Measurements from ENCODE around the gene IPO13.

IPO13 gene

DNA sequence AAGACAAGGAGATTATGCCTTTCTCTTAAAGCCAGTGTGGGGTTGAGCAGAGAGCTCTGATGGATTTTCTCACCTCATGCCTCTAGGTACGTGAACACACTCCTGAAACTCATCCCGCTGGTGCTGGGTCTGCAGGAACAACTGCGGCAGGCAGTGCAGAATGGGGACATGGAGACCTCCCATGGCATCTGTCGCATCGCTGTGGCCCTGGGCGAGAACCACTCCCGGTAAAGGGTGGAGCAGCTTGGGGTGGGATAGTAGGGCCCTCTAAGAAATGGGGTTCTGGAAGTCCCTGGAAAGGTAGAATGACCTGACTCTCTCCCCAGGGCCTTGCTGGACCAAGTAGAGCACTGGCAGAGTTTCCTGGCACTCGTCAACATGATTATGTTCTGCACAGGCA is 9.5 kb downstream of the IPO13 start:
- H3K4me3 ChIP-seq (ENCODE audit: low read depth, low read length) = no peak overlapping the region
- no peak for DNase-seq (ENCODE audit: low read depth, low spot score)
- POLR2A ChIA-PET = interaction anchor here (1.5 kb wide), 1 partner anchor 9 kb away, joined by 4 read pairs; the partner anchor contains the start of gene IPO13
- CTCF ChIA-PET = interaction anchor here (0.6 to 2.9 kb wide), 3 partner anchors 9 to 22 kb away, joined by 3 to 18 read pairs (median 5); partner anchors contain the start of genes ARTN and IPO13
- TF ChIP-seq CTCF (IDR thresholded peaks at IDR 0.05; ENCODE audit: insufficient read depth, low read length, missing control alignments) = no peak

- H3K4me3 ChIP-seq (ENCODE audit: low read depth, low read length) = no peak overlapping the region
- POLR2A ChIA-PET = no interaction called here
- DNase-seq (ENCODE audit: low read depth, low spot score) = no peak
- TF ChIP-seq CTCF (IDR thresholded peaks at IDR 0.05; ENCODE audit: insufficient read depth, low read length, missing control alignments) = no peak
- CTCF ChIA-PET = interaction anchor here (2.2 kb wide), 1 partner anchor 194 kb away, joined by 9 read pairs; no protein-coding TSS in a partner anchor
Observed at GRCh38 chr1:43957407-43958040, 10.8 kb downstream of the IPO13 start.

DNA sequence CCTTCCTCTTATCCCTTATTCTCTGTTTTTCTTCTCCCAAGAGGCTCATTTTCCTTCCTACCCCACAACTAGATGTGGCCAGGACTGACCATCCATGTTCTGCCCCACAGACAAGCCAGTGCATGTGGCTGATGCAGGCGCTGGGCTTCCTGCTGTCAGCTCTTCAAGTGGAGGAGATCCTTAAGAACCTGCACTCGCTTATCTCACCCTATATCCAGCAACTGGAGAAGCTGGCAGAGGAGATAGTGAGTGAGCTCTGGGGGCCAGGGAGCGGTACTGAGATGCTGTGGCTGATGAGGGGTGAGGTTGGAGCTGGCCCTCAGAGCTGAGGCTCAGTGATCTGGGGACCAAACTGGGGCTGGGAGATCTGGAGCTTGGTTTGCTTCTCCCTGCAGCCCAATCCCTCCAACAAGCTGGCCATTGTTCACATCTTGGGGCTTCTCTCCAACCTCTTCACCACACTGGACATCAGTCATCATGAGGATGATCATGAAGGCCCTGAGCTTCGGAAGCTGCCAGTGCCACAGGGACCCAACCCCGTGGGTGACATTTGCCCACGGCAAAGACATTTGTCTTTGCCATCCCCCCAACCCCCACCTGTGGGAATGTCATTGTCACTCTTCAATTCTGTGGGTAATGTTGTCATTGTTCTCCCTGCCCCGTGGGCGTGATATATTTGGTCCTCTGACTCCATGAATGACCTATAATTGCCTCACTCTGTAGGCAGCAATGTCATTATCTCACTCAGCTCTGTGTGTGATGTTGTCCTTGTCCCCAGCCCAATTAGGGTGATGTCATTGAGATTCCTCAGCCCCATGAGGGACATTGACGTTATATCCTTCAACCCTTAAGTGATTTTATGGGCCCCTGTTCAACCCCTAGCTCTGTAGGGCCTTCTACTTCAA is 11.9 kb downstream of the IPO13 start:
- POLR2A ChIA-PET = no interaction called here
- no peak overlapping the region for H3K4me3 ChIP-seq (ENCODE audit: low read depth, low read length)
- DNase-seq (ENCODE audit: low read depth, low spot score) = no peak
- CTCF ChIA-PET = interaction anchor here (1.2 to 2.2 kb wide), 5 partner anchors 11 to 195 kb away, joined by 3 to 9 read pairs (median 4); partner anchors contain the start of genes ARTN, ATP6V0B, DPH2 and IPO13
- no peak for TF ChIP-seq CTCF (IDR thresholded peaks at IDR 0.05; ENCODE audit: insufficient read depth, low read length, missing control alignments)

GRCh38 chr1:43960798-43961197 is 14.0 kb downstream of the IPO13 start:
- H3K4me3 ChIP-seq (ENCODE audit: low read depth, low read length) = no peak overlapping the region
- POLR2A ChIA-PET = no interaction called here
- no peak for TF ChIP-seq CTCF (IDR thresholded peaks at IDR 0.05; ENCODE audit: insufficient read depth, low read length, missing control alignments)
- CTCF ChIA-PET = interaction anchor here (1.5 kb wide), 1 partner anchor 10 kb away, joined by 5 read pairs; no protein-coding TSS in a partner anchor
- DNase-seq (ENCODE audit: low read depth, low spot score) = no peak

- no peak for DNase-seq (ENCODE audit: low read depth, low spot score)
- ChIA-PET POLR2A (no interaction called here), CTCF (interaction anchor here (1.5 kb wide), 2 partner anchors 11 to 198 kb away, joined by 3 to 5 read pairs; no protein-coding TSS in a partner anchor)
- no peak for TF ChIP-seq CTCF (IDR thresholded peaks at IDR 0.05; ENCODE audit: insufficient read depth, low read length, missing control alignments)
- H3K4me3 ChIP-seq (ENCODE audit: low read depth, low read length) = no peak overlapping the region
Observed at GRCh38 chr1:43961692-43962091, 14.9 kb downstream of the IPO13 start.

DNA sequence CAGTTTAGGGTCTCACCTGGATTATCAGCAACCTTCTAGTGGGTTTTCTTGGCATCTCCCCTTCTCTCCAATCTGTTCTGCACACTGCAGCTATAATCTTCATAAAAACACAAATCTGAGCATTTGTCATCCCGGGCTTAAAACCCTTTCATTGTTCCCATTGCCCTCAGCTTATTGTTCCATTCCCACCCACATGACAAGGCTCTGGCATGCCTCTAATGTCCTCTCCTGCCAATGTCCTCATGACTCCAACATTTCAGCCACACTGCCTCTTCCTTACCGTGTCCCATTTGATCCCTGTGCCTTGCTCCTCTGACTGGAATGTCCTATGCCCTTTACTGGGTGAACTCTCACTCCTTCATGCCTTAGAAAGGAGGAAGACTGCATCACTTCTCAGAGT is 15.6 kb downstream of the IPO13 start:
- POLR2A ChIA-PET = no interaction called here
- CTCF ChIA-PET = interaction anchor here (1.5 kb wide), 1 partner anchor 198 kb away, joined by 3 read pairs; no protein-coding TSS in a partner anchor

More for the DNA sequence above, 15.6 kb downstream of the IPO13 start:
- no peak for DNase-seq (ENCODE audit: low read depth, low spot score)
- no peak for TF ChIP-seq CTCF (IDR thresholded peaks at IDR 0.05; ENCODE audit: insufficient read depth, low read length, missing control alignments)
- no peak overlapping the region for H3K4me3 ChIP-seq (ENCODE audit: low read depth, low read length)
